IMR-90 (cell line): Measurements from ENCODE around the gene TFAP2C. TPM values are rescaled to one million over a fixed set of nuclear protein-coding genes. Genes with fewer than 3 reads are reported as not detected.

Experiments used
- ATAC-seq: fragments of 200-7000 bp; cut with Tn5 transposase; 2 replicates; pipeline ENCODE4 v1.9.1; 2020; ENCODE audit warnings: low read depth, mild to moderate bottlenecking, moderate library complexity
- BruUV-seq: library from RNA; stranded (reverse); fragments of 400-500 nt; replicated peaks from 2 replicates; lab custom pipeline; 2021; lab: Mats Ljungman, UMichigan
- CTCF ChIA-PET: fragments of 300-600 bp; formaldehyde crosslinking; extraction: SDS; loops from one replicate; lab custom pipeline; 2021; ENCODE audit warnings: antibody characterized with exemption; lab: Yijun Ruan, JAX
- POLR2A ChIA-PET: fragments of 300-600 bp; sonication (Branson Sonifier 250); formaldehyde crosslinking; loops from one replicate; lab custom pipeline; 2022; ENCODE audit warnings: antibody characterized with exemption; ENCODE audit not compliant: unreplicated experiment; lab: Charles Lee
- DNase-seq: peaks from one replicate; pipeline ENCODE4 v3.0.0; 2013
- H2AFZ ChIP-seq: replicated peaks from 2 replicates; pipeline ENCODE3; 2013; ENCODE audit warnings: low read length, mild to moderate bottlenecking; ENCODE audit not compliant: poor library complexity
- H2AK5ac ChIP-seq: 2 replicates; pipeline ENCODE4 v1.6.1; 2013; ENCODE audit warnings: low read depth, low read length, inconsistent platforms
- H2AK9ac ChIP-seq: replicated peaks from 2 replicates; pipeline ENCODE3; 2013; ENCODE audit warnings: mild to moderate bottlenecking, low read depth, low read length, moderate library complexity; ENCODE audit not compliant: poor library complexity
- H2BK120ac ChIP-seq: 2 replicates; pipeline ENCODE4 v1.6.1; 2013; ENCODE audit warnings: low read depth, low read length, inconsistent platforms
- H2BK15ac ChIP-seq: 3 replicates; pipeline ENCODE4 v1.6.1; 2013; ENCODE audit warnings: low read depth, low read length, inconsistent platforms
- H2BK20ac ChIP-seq: 2 replicates; pipeline ENCODE4 v1.6.1; 2013; ENCODE audit warnings: low read depth, mild to moderate bottlenecking, inconsistent platforms, low read length, moderate library complexity
- H2BK5ac ChIP-seq: 2 replicates; pipeline ENCODE4 v1.6.1; 2013; ENCODE audit warnings: mild to moderate bottlenecking, low read depth, low read length, inconsistent platforms; ENCODE audit not compliant: poor library complexity, severe bottlenecking
- H3K14ac ChIP-seq: replicated peaks from 2 replicates; pipeline ENCODE4 v1.6.1; 2013; ENCODE audit warnings: low read depth, low read length, inconsistent platforms
- H3K18ac ChIP-seq: 2 replicates; pipeline ENCODE4 v1.6.1; 2013; ENCODE audit warnings: low read depth, low read length, control low read depth
- H3K23ac ChIP-seq: 2 replicates; pipeline ENCODE4 v1.6.1; 2013; ENCODE audit warnings: low read depth, low read length, inconsistent platforms
- H3K27ac ChIP-seq: 2 replicates; pipeline ENCODE4 v1.5.1; 2013; ENCODE audit warnings: mild to moderate bottlenecking, control low read depth, low read length; ENCODE audit not compliant: insufficient read depth
- H3K27me3 ChIP-seq: 2 replicates; pipeline ENCODE4 v1.6.1; 2013; ENCODE audit warnings: low read length; ENCODE audit not compliant: control insufficient read depth, insufficient read depth
- H3K36me3 ChIP-seq: 2 replicates; pipeline ENCODE4 v1.6.1; 2013; ENCODE audit warnings: low read length, mixed read lengths; ENCODE audit not compliant: control insufficient read depth, insufficient read depth
- H3K4ac ChIP-seq: 2 replicates; pipeline ENCODE4 v1.6.1; 2013; ENCODE audit warnings: low read depth, low read length, inconsistent platforms
- H3K4me1 ChIP-seq: 2 replicates; pipeline ENCODE4 v1.6.1; 2013; ENCODE audit warnings: low read length, mixed read lengths; ENCODE audit not compliant: control insufficient read depth, insufficient read depth
- H3K4me2 ChIP-seq: 2 replicates; pipeline ENCODE4 v1.6.1; 2013; ENCODE audit warnings: low read depth, mild to moderate bottlenecking, control low read depth, low read length, moderate library complexity
- H3K4me3 ChIP-seq: 2 replicates; pipeline ENCODE4 v1.5.1; 2013; ENCODE audit warnings: low read depth, mild to moderate bottlenecking, control low read depth, low read length, moderate library complexity; ENCODE audit not compliant: insufficient read depth
- H3K56ac ChIP-seq: 2 replicates; pipeline ENCODE4 v1.6.1; 2013; ENCODE audit warnings: low read length, inconsistent platforms; ENCODE audit not compliant: insufficient read depth; ENCODE audit errors: extremely low read depth
- H3K79me1 ChIP-seq, 2 experiments: 2 replicates each; pipeline ENCODE4 v1.6.1; 2013; ENCODE audit warnings: low read length in 2 of 2, inconsistent platforms in 1 of 2, low read depth in 1 of 2
- H3K9ac ChIP-seq: 2 replicates; pipeline ENCODE4 v1.6.1; 2013; ENCODE audit warnings: low read depth, low read length, control low read depth
- H3K9me1 ChIP-seq: 2 replicates; pipeline ENCODE4 v1.6.1; 2013; ENCODE audit warnings: low read length, inconsistent platforms; ENCODE audit not compliant: insufficient read depth
- H3K9me3 ChIP-seq: 2 replicates; pipeline ENCODE4 v1.6.1; 2013; ENCODE audit warnings: low read length; ENCODE audit not compliant: control insufficient read depth, insufficient read depth
- H4K20me1 ChIP-seq: 2 replicates; pipeline ENCODE4 v1.6.1; 2013; ENCODE audit warnings: low read length, inconsistent platforms; ENCODE audit not compliant: insufficient read depth
- H4K5ac ChIP-seq: 2 replicates; pipeline ENCODE4 v1.6.1; 2013; ENCODE audit warnings: mild to moderate bottlenecking, low read depth, low read length, control low read depth
- H4K8ac ChIP-seq, 2 experiments: 2 replicates each; pipeline ENCODE4 v1.6.1; 2013; ENCODE audit warnings: low read depth in 2 of 2, low read length in 2 of 2, control low read depth in 1 of 2, inconsistent platforms in 1 of 2
- H4K91ac ChIP-seq: 2 replicates; pipeline ENCODE4 v1.6.1; 2013; ENCODE audit warnings: low read depth, low read length, inconsistent platforms; ENCODE audit not compliant: insufficient read depth
- MAFK ChIP-seq: IDR thresholded peaks from 2 replicates; pipeline ENCODE4 v1.6.1; 2012; ENCODE audit warnings: low read depth, low read length, improper control_type of control experiment
- MAZ ChIP-seq: IDR thresholded peaks from 2 replicates; pipeline ENCODE4 v1.6.1; 2012; ENCODE audit warnings: low read depth, mild to moderate bottlenecking, low read length, improper control_type of control experiment, moderate library complexity, borderline replicate concordance
- NFE2L2 ChIP-seq: fragments of 150-350 bp; IDR thresholded peaks from 2 replicates; pipeline ENCODE4 v1.6.1; 2016; ENCODE audit warnings: low read depth, mild to moderate bottlenecking, low read length
- WGBS, 2 experiments: methylation state at CpG; one replicate each; pipeline versions ENCODE4 v1.1.5 to v1.1.7; 2013; ENCODE audit warnings: missing lambda C conversion rate in 2 of 2; ENCODE audit not compliant: insufficient read length in 1 of 2; ENCODE audit errors: extremely low coverage in 2 of 2; 5-methylcytosine and 5-hydroxymethylcytosine counted together
- dilution Hi-C: fragments of 300-500 bp; cut with HindIII; formaldehyde crosslinking; loops from one replicate; pipeline ENCODE4 v1.14.3; 2018; ENCODE audit warnings: low sequenced_read_pairs; ENCODE audit not compliant: unreplicated experiment
- in situ Hi-C: fragments of 300-500 bp; cut with MboI; formaldehyde crosslinking; loops from 3 replicates; pipeline ENCODE4 v1.14.3; 2019; ENCODE audit warnings: low sequenced_read_pairs, inconsistent platforms, mixed read lengths
- intact Hi-C: fragments of 100-400 bp; cut with micrococcal nuclease; formaldehyde crosslinking; loops from 2 replicates; pipeline ENCODE4 v1.10.0; 2022
- polyA plus RNA-seq, 3 experiments: library from polyadenylated mRNA; depleted of rRNA; stranded (reverse); fragments of >200 nt; gene quantifications; 2 replicates each; pipeline ENCODE4 v1.2.3, GENCODE V29; 2012; ENCODE audit warnings: low replicate concordance in 1 of 3
- total RNA-seq: library from RNA; depleted of rRNA; stranded (reverse); fragments of >200 nt; gene quantifications from 2 replicates; pipeline ENCODE4 v1.2.3, GENCODE V29; 2012
- TF ChIP-seq, protein P1 (sequence below): conservative IDR thresholded peaks from 2 replicates; pipeline ENCODE4 v1.5.1; 2012; ENCODE audit warnings: mild to moderate bottlenecking, low read depth, low read length, improper control_type of control experiment

TFAP2C gene
- total and polyA plus RNA-seq, 2 of the 4 experiments (the other 2 are of a cell fraction): under 0.01 to 0.05 TPM

DNA sequence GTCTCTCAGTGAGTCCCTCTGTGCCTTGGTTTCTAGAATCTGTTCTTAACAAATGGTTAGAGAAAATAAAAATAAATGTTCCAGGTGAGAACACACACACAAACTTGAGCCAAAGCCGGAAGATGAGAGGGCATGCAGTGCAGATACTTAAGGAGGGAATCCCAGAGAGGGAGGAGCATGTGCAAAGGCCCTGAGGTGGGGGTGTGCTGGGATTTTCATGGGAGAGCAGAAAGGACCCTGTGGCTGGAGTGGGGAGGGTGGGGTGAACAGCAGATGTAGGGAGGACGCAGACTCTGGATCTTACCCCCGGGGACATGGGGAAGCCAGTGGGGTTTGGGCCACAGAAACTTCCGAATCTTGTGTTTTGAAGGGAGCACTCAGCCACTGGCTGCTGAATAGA is 17.5 kb downstream of the TFAP2C start:
- ChIA-PET POLR2A (no interaction called here), CTCF (no interaction called here)
- no peaks in the 10 kb centered on the region for H3K36me3 ChIP-seq
- no peak overlapping the region for H2AK5ac ChIP-seq
- TF ChIP-seq MAZ: no peak
- TF ChIP-seq MAFK: no peak
- TF ChIP-seq, protein P1, sequence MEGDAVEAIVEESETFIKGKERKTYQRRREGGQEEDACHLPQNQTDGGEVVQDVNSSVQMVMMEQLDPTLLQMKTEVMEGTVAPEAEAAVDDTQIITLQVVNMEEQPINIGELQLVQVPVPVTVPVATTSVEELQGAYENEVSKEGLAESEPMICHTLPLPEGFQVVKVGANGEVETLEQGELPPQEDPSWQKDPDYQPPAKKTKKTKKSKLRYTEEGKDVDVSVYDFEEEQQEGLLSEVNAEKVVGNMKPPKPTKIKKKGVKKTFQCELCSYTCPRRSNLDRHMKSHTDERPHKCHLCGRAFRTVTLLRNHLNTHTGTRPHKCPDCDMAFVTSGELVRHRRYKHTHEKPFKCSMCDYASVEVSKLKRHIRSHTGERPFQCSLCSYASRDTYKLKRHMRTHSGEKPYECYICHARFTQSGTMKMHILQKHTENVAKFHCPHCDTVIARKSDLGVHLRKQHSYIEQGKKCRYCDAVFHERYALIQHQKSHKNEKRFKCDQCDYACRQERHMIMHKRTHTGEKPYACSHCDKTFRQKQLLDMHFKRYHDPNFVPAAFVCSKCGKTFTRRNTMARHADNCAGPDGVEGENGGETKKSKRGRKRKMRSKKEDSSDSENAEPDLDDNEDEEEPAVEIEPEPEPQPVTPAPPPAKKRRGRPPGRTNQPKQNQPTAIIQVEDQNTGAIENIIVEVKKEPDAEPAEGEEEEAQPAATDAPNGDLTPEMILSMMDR: no peak
- no peak for TF ChIP-seq NFE2L2
- H3K14ac ChIP-seq: no peak overlapping the region
- H4K8ac ChIP-seq: no peak overlapping the region
- no peaks in the 10 kb centered on the region for H4K20me1 ChIP-seq
- no peak overlapping the region for H4K91ac ChIP-seq
- no peak overlapping the region for H2AFZ ChIP-seq
- no peak overlapping the region for H3K4me2 ChIP-seq
- H3K4me3 ChIP-seq: no peak overlapping the region
- no peak overlapping the region for H3K56ac ChIP-seq
- no peak overlapping the region for H3K23ac ChIP-seq
- H2BK15ac ChIP-seq: no peak overlapping the region
- dilution Hi-C loops: no loop called here
- no peak overlapping the region for H2BK5ac ChIP-seq
- H3K4ac ChIP-seq: no peak overlapping the region
- BruUV-seq: no TSS peak
- no peak overlapping the region for H3K9ac ChIP-seq
- in situ Hi-C loops: no loop called here
- no peak overlapping the region for H2BK120ac ChIP-seq
- no CpG with 5 or more reads among the region's 4 CpGs for WGBS, 2 experiments
- H3K9me3 ChIP-seq: no peaks in the 10 kb centered on the region
- no peaks in the 10 kb centered on the region for H3K4me1 ChIP-seq
- intact Hi-C loops: no loop called here
- no peak overlapping the region for H4K5ac ChIP-seq
- no peaks in the 10 kb centered on the region for H3K9me1 ChIP-seq
- H2AK9ac ChIP-seq: no peak overlapping the region
- H3K79me1 ChIP-seq: no peaks in the 10 kb centered on the region
- H3K27ac ChIP-seq: no peak overlapping the region
- DNase-seq (no peak), ATAC-seq (no peak)
- no peak overlapping the region for H2BK20ac ChIP-seq
- H3K27me3 ChIP-seq: no peaks in the 10 kb centered on the region; the same call in 1 of the 2 replicates
- H3K18ac ChIP-seq: no peak overlapping the region
